HG02973 (cell line): ENCODE results near the gene VAMP4.
"Not testable (repeated sequence)": the region's sequence is repeated elsewhere in the genome, so short reads cannot be mapped to it uniquely, and the experiment has no call there.

Source experiments
- ATAC-seq: cut with Tn5 transposase; IDR thresholded peaks from one replicate; pipeline ENCODE4 v1.9.1; 2021; ENCODE audit warnings: moderate library complexity; ENCODE audit not compliant: unreplicated experiment

Gene VAMP4

DNA sequence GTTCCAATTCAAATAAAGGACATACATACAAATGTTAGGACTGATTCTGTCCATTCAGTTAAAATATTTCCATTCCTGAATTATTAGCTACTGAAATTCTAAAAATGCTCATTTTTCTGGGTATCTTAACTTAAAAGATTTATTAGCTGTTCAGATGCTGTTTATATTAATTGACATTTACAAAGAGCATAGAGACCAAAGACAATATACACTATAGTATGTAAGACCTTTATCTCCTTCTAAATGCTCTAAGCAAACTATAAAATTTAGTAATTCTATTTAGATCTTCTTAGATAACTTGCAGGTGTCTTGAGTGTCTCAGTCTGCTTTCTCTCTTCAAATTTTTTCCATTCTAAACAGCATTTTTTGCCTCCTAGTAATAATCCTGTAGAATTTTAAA lies 39.3 kb downstream of the VAMP4 start:
- no peak for ATAC-seq

DNA sequence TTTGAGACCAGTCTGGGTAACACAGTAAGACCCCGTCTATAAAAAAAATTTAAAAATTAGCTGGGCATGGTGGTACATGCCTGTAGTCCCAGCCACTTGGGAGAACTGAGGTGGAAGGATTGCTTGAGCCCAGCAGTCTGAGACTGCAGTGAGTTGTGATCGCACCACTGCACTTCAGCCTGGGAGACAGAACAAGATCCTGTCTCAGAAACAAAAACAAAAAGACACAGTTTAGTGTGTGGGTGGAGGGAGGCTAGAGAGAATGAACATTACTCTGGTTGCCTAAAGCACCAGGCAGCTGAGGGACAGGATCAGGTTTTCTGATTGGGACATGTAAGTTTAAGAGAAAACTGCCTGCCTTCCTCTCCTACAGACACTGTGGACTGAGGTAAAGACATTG lies 42.3 kb downstream of the VAMP4 start:
- ATAC-seq, result no peak

DNA sequence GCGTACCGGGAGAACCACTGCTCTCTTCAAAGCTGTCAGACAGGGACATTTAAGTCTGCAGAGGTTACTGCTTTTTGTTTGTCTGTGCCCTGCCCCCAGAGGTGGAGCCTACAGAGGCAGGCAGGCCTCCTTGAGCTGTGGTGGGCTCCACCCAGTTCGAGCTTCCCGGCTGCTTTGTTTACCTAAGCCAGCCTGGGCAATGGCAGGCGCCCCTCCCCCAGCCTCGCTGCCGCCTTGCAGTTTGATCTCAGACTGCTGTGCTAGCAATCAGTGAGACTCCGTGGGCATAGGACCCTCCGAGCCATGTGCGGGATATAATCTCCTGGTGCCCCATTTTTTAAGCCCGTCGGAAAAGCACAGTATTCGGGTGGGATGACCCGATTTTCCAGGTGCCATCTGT lies 46.1 kb downstream of the VAMP4 start:
- not testable (repeated sequence) for ATAC-seq

DNA sequence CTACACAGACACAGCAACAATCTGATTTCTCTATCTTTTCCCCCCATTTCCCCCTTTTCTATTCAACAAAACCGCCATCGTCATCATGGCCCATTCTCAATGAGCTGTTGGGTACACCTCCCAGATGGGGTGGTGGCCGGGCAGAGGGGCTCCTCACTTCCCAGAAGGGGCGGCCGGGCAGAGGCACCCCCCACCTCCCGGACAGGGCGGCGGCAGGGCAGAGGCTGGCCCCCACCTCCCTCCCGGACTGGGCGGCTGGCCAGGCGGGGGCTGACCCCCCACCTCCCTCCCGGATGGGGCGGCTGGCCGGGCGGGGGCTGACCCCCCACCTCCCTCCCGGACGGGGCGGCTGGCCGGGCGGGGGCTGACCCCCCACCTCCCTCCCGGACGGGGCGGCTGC lies 48.3 kb downstream of the VAMP4 start:
- ATAC-seq, result not testable (repeated sequence)

DNA sequence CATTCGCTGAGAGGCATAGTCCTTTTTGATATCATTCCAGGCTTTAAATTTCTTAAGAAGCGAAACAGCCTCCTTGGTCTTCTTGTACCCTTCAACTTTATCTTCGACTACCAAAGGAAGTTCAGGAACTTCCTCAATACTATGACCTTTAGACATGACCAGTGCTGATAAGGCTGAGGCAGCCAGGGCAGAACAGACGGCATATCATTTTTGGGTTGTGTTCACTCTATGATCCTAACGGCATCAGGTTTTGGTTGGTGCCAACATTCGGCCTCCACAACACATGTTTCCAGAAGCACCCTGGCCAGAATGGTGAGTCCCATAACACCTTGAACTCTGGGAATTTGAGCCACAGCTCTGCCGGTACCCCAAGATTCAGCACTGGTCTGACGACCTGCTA lies 58.0 kb downstream of the VAMP4 start:
- no peak for ATAC-seq

DNA sequence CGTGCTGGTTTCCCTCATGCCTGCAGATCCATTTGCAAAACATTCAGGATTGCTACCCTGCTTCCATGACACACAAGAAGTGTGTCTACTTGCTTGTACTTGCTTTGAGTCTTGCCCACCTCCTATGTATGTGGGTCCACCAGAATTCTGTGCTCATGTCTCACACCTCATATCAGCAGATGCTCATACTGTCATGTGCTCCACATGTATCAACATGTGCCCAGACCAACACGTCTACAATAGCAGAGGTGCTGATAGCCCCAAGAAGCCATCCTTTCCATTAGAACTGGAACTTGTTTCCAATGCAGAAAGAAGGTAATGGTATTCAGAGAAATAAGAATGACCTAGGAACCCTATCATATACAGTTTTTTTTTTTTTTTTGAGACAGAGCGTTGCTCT lies 61.5 kb downstream of the VAMP4 start:
- no peak for ATAC-seq

DNA sequence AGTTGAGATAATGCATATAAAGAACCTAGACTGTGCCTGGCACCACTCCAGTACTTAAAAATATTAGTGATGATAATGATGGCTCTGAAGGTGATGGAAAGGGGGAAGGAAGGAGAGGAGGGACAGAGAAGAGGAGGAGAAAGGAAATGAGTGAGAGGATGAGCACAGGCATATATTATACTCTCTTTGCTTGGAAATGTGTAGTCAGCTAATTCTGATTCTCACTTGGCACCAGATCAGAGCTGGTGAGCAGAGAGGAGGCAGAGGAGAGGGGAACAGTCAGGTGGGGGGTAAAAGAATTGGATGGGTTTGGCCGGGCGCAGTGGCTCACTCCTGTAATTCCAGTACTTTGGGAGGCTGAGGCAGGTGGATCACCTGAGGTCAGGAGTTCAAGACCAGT lies 65.0 kb downstream of the VAMP4 start:
- no peak for ATAC-seq

DNA sequence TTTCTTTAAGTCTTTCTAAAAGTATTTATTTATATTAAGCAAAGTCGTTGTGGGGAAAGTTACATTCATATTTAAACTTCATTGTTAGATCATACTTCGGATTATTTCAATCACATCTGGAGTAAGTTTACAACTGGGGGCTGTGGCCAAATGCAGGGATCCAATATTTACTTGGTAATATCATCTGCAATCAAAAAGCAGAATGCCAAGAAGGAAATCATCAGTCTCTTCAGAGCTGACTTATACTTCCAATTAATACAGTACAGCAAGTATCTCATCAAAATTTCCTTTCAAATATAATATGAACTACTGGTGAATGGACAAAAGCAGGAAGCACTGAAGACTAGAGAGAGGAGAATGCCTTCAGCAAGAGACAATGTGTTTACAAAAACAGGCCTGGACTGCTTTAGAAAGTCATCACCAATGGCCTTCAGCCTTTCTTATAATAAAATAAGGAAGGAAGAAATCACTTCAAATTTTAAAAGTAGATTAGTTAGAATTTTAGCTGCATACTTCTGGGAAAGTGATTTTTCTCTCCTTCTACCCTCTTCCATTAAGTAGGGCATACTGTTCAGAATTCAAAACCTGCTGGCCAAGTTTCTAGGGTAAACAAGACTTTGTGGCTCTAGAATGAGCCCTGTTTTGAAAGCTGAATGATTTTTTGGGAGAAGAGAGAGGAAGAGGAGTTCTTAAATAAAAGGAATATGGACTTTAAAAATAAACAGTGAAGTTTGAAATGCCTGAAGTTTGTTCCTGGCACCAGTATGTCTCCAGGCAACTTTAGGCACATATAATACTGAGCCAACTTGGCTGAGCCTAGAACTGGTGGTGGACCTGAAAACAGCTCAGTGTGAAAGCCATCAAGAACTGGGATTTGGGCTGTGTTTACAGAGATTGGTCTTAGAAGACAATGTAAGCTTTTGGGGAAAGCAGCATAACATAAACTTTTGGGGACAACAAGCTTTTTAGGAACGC lies 67.1 kb downstream of the VAMP4 start:
- no peak for ATAC-seq

DNA sequence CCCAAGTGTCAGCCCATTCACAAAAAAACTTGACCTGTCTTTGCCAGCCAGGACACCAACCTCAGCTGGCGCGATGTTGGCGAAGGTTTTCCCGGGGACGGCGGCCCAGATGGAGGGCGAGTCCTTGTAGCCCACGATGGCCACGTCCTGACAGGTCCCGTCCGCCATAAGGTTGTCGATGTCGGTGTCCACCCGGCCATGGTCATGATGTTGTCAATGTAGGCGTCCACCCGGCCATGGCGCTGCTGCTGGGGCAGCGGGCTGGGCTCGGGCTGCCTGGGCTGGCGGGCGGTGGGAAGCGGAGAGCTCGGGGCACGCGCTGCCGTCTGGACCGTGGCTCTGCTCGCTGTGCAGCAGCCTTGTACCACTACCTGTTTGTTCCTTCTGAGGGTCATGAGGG lies 71.1 kb downstream of the VAMP4 start:
- ATAC-seq, result no peak

DNA sequence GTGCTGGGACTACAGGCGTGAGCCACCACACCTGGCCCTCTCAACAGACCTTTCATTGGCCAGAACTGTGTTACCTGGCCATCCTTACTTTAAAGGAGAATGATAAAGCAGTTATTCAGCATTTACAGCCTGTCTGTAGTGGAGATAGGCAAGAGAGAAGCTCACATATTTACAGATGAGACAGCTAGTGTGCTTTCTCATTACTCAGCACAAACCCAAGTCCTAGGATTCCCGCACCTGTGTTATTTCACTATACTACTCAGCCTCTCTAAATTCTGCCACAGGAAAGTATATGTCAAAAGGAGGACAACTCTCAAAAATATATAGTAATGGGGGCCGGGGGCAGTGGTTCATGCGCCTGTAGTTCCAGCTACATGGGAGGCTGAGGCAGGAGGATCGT lies 73.5 kb downstream of the VAMP4 start:
- no peak for ATAC-seq

DNA sequence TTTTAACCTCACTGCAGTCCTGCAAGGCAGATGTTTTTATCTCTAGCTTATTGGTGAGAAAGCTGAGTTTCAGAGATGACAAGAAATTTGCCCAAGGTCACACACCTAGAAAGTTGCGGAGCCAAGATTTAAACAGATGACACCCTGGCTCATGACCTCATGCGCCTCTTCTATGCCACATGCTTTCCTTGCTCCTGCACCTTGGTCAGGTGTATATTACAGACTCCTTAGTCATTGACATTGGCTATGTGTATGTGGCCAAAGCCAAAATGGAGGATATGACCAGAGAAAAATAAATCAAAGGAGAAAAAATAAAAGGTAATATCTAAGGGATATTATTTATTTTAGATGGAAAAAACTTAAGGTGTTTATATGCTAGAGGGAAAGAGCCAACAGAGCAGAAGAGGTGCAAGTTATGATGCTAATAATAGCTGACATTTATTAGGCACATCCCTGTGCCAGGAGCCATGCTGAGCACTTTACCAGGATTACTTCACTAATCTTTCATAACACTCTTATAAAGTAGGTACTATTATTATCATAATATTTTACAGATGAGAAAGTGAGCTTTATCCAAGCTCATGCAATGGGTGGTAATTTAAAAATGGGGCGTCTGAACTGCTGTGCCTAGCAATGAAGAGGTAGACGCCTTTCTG lies 75.6 kb downstream of the VAMP4 start:
- no peak for ATAC-seq

DNA sequence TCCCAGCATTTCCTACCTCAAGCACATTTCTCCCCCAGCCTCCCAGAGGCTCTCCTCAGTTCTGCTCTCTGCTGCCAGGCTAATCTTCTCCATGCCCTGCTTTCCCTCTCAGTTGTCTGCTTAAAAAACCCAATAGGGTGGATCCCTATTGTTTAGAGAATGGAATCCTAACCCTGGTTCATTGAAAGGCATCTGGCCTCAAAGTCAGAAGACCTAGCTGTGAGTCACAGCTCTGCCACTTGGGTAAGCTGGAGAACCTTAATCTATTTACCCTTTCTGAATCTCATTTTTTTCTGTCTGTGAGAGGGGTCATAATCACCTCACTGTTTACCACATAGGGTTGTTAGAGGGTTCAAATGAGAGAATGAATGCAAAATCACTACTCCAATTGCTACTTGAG lies 76.9 kb downstream of the VAMP4 start:
- ATAC-seq, result no peak

DNA sequence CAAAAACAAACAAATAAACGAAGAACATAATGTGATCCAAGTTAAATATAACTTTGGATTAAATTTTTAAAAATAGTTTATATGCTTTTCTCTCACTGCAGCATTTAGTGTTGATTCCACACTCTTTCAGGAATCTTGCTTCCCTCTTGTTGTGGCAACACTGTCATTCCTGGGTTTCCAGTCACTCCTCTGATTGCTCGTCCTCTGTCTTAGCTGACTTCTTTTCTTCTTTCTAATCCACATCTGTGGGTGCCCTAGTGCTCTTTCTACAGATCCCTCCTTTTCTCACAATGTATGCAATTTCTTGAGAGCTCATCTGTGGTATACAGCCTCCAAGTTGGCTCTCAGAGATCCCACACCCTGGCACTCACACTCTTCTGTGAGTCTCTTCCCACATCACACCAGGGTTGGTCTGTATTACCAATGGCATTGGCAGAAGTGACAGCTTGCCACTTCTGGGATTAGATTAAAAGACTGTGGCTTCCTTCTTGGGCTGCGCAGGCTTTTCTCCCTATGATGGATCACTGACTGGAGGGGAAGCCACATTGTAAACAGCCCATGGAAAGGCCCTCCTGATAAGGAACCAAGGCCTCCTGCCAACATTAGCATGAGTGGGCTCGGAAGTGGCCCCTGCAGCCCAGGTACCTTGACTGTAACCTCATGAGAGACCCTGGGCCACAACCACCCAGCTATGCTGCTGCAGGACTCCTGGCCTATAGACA lies 77.8 kb downstream of the VAMP4 start:
- no peak for ATAC-seq

DNA sequence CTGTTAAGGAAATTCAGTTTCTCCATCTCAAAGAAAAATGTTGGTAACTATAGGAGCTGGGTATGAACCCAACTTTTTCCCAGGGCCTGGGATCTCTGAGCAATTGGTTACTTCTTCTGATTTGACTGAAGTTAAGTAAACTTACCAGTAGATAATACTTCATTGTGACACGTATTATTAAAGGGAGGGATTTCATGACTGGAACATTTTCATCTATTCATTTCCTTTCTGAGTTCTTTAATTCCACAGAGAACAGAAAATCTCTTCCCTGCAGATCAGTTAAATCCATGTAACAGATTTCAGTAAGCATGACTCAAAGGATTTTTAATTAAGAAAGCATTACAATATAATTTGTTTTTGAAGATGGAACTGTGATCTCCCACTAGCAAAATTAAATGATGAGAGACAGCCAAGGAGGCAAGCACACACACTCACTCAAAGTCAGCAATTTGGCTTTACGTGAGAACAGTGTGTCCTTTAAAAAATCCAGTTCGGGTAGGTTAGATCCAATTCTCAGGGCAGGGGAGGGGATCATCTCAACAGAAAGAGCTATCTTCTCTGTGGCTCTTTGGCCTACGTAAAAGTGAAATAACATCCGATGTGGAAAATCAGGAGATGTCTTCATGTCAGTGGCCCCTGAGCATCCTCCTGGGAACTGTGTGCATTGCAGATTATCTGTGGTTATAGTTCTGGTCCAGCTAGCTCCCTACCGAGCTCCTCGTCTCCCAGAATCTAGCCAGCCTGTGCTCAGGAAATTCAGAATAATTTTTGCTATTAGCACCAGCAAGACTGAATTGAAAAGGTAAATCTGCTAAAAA lies 78.6 kb downstream of the VAMP4 start:
- no peak for ATAC-seq

DNA sequence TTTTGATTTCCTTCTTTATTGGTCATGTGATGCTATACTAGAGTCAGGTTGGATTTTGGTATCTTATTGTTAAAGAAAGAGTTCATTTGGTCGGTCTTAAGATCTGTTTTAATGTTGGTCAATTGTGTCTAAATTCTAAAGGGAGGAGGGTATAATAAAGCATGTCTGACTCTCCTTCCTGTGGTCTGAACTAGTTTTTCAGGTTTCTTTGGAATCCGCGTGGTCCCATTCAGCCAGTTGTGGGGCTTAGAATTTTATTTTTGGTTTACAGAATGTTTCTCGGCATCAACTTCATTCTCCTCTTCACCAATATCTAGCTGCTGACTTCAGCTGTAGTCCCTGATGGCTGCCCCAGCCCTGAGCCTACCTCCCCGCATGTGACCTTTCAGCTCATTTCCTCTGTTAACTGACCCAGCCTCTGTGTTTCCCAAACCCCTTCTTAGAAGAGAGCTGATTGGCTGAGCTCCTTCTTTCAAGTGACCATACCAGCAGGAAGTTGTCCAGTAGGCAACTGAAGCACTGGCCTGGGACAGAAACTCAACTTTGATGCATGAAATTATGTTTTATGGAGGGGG lies 80.7 kb downstream of the VAMP4 start:
- ATAC-seq, result no peak

DNA sequence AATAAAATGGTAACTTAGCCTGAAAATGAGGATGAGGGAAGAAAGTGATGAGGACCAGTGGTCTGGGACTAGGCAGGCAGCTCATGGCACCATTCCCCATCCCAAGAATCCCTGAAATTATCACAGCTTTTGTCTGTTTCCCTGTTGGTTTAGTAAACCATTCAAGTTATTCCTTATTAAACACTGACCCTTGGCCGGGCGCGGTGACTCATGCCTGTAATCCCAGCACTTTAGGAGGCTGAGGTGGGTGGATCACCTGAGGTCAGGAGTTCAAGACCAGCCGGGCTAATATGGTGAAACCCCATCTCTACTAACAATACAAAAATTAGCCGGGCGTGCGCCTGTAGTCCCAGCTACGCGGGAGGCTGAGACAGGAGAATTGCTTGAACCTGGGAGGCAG lies 85.7 kb downstream of the VAMP4 start:
- not testable (repeated sequence) for ATAC-seq

DNA sequence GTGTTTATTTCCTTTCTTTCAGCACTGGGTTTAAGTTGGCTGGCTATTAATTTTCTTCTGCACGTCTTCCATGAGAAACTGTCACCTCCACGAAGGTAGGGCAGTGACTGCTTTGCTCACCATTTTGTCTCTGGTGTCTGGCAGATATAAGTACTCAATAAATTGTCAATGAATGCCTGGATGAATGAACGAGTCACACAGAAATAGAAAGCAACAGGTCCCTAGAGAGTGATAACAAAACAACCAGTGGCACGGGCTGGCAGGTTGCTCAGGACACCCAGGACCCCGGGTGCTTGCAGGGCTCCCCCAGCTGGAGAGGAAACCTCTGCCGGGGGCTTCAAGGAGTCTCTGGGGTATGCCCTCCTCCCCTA lies 86.1 kb downstream of the VAMP4 start:
- peak; percentile 25 for ATAC-seq

DNA sequence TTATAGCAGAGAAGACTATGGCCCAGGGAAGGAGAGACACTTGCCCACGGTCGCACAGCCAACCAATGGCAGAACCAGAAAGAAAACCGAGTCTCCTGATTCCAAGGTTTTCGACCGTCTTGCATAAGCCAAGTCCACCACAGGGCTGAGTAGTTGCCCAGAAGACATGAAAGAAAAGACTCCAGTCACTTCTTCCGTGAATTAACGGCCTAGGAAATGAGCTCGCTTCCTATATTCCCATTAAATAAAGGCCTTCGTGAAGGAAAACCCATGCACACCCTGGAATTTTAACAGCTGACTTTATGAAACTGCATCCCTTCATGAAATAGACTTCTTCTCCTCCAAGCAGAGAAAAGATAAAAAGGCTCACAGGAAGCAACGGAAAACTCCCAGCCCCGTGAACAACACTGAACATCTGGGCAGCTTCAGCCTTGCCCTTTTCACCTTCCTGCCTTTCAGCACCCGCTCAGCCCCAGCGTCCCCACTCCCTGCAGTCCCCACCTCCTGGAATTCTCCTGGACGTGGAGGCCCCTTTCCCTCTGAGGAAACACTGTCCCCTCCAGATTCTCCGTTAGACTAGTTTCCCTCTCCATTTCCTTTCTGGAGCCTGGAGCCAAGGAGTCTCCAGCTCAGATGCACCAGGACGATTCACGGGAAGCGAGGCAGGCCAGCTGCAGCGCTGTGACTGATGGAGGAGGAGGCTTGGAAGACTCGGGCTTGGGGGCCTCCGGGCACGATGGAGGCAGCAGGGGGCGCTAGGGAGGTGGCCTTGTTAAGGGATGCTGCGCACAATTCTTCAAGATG lies 86.7 kb downstream of the VAMP4 start:
- peak; percentile 87 for ATAC-seq

DNA sequence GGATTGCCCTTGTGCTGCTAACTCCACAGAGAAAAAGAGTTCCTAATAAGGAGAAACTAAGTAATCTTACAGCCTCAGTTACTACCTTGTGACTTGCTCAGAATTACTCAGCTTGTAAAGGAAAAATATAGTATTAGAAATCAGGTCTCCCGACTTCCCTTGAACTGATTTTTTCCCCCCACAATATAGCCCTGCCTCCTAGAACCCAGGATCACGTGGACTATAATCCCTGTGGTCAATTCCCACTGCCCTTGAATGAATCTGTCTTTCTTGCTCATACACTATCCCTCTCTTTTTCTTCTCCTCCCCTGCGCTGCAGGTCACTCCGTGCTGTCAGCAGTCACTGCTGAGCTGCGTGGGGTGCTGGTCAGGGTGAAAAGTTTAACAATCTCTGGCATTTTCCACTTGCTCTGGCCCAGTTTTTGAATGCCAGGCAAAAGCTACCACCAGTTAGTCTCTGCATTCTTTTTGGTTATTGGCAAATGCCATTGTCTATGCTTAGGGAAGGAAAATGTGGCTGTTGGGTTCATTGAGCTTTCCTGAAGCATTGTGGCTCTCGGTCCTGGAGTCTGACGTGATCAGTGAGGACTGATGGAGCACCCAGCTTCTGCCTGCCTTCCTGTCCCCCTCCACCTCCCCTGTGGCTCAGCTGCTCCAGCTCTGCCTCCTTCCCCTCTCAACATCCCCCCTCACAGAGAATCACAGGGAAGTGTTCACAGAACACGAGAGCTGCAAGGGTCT lies 87.5 kb downstream of the VAMP4 start:
- no peak for ATAC-seq
